IPS DF 4.7 (cell line): ENCODE measurements around the gene ELP5.

Source experiments
- DNase-seq: peaks from one replicate; pipeline ENCODE4 v3.0.0-alpha.2; 2013; ENCODE audit warnings: low spot score; ENCODE audit errors: extremely low read depth

Gene ELP5, protein sequence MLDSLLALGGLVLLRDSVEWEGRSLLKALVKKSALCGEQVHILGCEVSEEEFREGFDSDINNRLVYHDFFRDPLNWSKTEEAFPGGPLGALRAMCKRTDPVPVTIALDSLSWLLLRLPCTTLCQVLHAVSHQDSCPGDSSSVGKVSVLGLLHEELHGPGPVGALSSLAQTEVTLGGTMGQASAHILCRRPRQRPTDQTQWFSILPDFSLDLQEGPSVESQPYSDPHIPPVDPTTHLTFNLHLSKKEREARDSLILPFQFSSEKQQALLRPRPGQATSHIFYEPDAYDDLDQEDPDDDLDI

DNA sequence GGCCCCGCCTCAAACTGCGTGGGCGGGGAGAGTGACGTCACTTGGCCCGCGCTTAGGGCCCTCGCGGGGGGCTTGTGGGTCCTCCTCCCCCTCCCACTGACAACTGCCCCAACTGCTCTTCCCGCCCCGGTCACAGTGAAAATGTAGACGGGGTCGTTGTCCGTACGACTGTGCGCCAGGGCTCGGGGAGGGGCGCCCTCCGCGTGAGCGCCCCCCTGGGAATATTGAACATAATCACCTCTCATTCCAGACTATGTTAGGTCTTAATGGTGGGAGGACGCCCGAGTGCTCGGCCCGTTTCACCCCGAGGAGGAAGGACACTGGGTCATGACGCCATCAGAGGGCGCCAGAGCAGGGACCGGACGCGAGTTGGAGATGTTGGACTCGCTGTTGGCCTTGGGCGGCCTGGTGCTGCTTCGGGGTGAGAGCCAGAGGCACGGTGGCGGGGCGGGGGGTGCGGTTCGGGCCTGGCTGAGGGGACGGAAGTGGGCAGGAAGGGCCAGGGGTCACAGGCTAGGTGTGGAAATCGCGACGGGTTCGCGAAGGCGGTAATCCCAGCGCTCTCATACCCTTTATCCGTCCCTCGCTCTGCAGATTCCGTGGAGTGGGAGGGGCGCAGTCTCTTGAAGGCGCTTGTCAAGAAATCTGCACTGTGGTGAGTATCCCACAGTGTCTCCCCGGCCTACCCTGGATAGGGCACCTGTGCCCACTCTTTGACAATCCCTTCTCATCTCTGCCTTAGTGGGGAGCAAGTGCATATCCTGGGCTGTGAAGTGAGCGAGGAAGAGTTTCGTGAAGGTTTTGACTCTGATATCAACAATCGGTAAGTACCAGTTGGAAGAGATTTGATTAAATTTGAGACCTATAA lies at the start of gene ELP5:
TSS of gene ELP5 (plus strand) at position 40 of the 868 bp plus-strand sequence. CDS start at position 376, 336 bp downstream.
- DNase-seq: no peak

DNA sequence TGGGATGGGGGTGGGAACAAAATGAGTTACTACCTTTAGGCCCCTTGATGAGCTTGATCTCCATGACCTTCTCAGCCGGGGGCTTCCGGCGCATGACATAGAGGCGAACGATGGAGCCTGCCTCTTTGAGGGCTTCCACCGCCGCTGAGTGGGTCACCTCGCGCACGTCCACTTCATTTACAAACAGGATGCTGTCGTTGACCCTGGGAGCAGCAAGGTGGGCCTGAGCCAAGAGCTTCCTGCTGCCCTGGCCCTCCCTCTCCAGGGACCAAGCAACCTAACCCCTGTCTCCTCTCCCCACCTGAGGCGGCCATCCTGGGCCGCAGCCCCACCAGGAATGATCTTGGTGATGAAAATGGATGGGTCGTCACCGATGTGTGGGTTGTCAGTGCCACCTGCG lies 48.6 kb upstream of the ELP5 start:
- no peak for DNase-seq

DNA sequence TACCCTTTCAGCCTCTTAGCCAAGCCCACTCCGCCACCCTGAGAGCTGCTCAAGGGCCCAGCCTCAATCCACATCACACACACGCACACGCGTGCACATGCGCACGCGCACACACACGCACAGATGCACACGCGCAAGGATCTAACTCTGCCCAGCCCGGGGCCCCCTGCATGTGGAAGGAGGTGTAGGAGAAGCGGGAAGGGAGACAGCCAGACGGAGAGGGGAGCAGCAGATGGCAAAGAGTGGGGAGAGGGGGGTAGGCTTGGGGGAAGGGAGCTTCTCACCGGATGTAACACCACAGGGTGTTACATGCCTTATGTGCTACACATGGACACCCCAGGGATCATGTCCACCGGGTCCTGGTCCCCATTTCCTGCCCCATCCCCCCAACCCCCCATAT lies 47.7 kb upstream of the ELP5 start:
- no peak for DNase-seq

DNA sequence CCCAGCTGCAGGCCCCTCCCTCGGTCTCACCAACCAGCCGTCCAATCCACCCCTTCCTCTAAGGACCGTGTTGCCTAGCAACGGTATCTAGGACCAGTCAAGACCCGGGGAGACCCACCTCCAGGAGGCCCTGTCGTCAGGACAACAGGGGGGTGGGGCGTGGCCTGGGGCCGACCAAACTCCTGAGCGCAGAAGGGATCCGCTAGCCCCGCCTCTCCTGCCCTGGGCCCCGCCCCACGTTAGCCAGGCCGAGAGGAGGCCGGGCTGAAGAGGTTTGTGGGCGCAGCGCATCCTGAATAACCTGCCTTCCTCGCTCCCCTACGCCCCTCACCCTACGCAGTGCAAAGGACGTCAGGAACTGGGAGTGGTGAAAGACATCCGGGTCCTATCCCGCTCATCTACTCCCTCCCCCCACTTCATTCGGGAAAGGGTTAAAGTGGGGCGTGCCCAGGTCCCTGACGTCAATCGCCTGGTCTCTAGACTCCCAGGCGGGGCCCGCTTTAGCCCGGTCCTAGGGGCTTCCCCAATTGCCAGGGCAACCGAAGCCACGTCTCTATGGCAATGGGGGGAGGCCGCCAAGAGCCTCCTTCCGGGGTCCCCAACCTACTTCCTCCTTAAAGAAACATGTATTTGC lies 47.1 kb upstream of the ELP5 start:
- no peak for DNase-seq

DNA sequence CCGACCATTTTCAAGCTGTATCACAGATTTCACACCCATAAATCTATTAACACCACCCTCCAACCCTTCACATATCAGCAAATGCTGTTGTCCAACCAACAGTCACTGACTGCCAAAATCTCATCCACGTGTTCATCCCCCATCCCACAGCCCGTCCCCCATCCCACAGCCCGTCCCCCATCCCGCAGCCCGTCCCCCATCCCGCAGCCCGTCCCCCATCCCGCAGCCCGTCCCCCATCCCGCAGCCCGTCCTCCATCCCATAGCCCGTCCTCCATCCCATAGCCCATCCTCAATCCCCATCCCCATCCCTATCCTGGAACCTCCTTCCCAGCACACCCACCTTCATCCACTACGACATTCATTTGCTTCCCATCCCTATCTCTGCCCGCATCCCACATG lies 46.5 kb upstream of the ELP5 start:
- no peak for DNase-seq

DNA sequence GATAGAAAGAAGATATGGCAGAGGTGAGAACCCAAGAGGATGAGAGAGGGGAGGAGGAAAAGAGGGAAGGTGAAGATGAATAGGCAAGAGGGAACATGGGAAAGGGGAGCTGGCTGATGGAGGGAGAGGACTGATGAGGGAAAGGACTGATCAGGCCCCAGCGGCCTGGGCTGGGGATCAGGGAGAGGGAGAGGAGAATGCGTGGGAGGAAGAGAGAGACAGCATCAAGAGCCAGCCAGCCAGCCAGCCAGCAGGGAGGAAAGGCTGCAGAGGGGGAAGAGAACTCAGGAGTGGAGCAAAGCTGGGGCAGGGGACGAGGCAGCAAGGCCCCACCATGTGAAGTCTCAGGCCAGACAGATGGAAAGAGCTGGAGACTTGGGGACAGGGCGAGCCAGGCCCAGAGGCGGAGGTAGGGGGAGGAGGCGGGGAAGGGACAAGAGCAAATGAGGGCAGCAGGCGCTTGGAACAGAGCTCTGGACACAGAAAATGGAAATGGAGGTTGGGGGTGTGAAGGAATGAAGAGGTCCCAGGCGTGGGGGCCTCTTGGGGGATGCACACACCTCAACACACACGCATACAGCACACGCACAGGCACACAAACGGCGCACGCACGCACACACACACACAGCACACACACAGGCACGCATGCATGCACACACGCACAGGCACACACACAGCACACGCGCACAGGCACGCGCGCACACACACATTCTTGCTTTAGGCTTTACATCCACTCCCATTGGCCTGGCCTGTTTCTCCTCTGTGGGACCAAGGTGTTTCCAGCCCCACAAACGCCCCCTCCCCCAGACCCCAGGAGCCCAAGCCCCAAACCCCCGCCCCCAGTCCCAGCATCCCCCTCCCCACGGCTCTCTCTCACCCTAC lies 44.7 kb upstream of the ELP5 start:
- no peak for DNase-seq

DNA sequence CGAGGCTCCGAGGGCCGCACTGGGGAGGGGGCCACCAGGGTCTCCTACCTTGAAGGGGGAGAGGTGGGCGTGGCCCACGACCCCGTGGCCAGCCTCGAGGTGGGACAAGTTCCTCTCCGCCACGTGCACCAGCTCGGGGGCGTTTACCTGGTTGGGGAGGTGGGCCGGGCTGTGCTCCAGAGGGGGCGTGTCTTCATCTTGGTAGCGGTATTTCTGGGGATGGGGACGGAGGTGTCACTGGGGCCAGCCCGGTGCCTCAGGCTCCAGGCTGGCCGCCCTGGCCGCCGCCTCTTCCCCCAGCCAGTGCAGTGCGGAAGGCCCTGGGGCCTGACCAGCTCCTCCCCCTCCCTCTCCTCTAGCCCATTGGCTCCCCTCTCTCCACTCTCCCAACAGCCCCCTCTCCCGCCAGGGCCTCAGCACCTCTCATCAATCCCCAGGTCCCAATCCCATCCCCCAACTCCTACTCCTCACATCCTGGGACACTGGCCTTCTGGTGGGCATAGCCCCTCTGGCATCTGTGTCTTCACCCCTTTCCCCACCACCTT lies 43.9 kb upstream of the ELP5 start:
- DNase-seq: no peak

DNA sequence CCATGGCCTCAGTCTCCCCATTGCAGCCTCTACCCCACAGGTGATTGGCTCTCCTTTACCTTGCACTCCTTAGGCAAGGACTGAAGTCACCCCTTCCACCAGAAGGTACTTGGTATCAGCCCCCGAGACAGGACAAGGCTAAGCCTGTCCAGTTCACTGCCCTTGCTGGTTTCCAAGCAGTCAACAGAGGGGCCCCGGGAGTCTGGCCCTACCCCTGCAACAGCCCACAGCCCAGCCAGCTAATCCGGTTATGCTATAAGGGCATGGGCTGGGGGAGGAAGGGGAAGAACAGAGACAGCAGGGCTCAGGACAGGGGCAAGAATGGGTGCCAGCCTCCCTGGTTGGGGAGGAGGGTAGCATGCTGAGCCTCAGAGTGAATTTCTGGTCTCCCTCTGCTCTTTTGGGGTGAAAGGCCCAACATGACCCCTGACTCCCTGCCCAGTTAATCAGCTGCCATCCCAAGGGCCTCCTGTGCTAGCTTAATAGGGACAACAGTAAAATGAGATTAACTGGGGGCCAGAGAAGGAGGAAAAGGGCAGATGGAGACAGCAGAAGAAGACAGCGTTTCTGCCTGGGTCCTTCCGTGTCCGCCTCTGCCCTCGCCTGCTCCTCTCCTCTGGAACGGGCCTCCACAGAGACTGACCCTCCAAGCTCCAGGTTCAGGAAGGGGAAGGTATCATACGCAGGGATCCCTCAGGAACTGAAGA lies 43.1 kb upstream of the ELP5 start:
- DNase-seq: no peak

DNA sequence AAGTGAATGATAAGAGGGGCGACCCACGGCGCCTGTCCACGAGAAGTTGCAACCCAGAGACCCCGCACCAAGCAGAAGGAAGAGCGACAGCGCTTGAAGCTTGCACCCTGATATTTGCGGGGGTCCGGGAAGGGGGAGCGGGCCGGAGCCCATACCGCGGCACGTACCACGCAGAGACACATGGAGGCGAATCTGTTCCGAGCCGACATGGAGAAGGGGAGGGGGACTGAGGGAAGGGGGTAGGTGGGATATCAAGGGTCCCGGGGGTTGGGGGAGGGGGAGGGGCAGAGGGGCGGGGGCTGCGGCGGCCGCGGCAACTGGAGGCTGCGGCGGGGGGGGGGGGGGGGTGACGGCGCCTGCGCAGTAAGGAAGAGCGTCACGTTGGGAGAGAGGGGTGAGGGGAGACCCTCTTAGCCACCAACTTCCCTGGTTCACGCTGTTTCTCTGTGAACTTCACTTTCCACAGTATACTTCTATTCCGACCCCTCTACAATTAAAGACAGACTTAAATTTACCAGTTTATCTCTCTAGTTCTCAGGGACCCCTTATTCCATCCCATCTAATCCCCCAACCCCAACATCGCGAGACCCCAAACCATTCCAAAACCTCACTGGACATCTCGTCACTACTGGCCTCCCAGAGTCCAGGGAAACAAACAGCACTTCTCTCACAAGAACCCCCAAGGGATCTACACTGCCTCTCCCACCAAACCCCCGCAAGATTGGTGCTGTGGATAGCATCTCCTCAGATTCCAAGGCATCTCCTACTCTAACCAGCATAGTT lies 40.3 kb upstream of the ELP5 start:
- DNase-seq: no peak

DNA sequence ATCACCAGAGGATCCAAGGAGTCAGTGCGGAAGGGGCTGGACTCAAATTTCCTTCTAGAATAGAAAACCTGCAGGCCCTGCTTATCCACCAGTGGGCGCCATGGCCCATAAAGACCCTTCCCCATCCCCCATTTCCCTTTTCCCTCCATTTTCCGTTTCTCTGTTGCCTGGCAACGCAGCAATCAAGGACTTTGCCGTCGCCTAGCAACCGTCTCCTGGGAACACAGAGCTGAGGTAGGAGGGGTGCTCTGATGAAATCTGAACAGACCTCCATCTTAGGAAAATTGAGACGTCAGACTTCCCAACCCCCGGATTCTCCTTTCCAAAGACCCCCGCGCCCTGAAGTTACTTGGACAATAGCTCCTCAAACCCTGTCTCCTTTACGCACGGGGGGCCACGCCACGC lies 38.1 kb upstream of the ELP5 start:
- peak; percentile 100 for DNase-seq

DNA sequence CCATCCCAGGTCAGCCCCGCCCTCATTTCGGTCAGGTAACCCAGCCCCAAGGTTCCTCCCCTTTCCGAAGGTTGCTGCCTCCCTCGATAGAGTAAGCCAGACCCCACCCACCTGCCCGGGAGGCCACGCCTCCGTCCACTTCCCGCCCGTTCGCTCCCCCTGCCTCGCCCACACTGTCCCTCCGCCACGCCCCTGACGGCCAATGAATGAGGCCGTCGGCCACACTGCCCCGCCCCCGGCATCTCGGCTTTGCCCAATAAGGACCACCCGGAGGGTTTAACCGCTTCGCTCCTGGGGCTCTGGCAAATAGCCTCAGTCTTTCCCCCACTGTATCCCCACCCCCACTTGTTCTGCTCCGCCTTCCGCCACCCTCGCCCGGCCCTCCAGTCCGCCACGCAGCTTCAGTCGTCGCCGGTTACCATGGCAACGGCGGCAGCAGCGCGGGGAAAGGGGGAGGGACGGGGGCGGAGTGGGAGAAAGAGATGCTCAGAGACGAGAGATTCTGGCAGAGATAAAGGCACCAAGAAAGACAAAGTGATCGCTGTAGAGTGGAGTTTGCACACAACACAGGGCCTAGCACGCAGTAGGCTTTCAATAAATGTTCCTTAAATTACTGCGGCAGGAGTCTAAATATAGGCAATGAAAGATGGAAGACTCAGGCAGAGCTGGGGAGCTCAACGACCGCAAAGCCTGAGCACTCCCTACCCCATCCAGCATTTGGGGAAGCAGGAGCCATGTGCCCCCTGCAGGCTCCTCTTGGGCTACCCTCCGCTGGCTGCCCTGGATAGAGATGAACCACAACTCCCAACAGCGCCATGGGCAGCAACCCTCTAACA lies 37.5 kb upstream of the ELP5 start:
- no peak for DNase-seq

DNA sequence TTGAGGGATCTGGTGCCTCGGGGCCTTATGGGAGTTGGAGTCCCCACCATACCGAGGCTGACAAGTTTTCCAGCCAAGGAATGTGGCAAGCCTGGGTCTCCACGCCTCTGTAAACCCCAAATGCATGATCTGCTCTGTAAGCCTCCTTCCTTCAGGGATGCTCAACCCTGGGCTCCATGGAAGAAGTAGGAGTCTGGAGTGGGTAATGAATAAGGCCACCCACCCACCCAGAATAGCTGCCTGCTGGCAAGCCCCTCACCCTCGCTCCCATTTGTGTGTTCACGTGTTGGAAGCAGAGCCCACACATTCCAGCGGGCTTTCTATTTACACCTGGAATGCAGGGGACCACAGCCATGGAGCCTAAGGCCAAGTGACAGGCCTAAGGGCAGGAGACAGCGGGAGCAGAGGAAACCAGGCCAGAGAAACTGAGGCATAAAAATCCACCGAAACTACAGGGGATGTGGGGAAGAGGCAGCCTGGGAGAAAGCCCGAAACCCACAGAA lies 36.8 kb upstream of the ELP5 start:
- DNase-seq: no peak

DNA sequence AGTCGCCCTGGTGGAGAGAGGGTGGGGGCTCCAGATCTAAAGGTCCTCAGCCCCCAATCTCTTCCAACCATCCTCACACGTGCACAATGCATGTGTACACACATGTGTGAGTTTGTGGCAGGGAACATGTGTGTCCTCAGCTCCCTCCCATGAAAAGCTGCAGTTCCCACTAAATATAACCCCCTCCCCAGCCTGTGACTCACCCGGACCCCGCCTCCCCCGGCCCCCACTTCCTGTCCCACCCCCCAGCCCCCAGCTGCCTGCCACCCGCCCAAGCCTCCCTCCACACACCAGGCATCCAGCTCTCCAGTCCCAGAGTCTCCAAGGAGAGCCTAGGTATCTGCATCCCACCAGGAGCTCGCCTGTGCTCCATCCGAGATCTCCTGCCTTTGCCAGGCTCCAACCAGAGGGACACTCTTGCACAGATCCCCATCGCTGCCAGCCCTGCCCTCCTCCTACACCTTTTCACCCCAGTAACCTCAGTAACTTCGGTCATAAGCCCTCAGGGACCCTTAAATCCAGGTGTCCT lies 36.3 kb upstream of the ELP5 start:
- no peak for DNase-seq

DNA sequence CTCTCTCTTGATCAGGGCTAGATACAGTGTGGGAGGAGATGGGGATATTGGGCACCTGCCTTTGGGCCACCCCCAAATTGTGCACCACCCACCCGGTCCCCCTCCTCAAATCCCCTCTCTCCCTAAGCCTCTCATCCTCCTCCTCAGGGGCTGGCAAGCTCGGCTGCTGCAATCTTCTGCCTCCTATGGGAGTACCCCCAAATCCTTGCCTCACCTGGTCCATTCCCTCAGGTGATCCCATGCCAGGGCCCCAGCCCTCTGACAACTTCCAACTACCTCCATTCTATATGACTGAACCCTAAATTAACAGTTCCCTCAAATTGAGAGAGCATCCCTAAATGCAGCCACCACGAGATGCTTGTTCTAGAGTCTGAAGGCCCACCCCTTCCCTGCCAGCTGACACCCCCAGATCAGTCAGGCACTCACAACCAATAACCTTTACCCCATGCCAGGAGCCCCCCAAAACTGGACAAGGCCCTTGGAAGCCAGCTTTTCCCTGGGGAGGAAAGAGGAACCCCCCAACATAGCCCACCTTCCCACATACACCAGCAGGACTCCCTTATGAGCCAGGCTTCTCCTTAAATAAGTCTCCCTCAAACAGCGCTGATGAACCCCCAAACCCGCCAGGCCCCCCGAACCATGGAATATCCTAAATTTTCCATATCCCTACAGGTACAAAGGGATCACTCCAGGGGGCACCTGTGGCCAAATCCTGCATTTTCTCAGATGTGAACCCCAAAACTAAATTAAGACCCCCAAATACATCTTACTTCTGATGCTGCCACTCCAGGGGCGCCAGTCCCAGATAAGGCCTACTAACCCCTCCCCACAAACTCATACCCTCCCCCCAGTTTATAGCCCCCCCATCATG lies 35.5 kb upstream of the ELP5 start:
- DNase-seq: no peak

DNA sequence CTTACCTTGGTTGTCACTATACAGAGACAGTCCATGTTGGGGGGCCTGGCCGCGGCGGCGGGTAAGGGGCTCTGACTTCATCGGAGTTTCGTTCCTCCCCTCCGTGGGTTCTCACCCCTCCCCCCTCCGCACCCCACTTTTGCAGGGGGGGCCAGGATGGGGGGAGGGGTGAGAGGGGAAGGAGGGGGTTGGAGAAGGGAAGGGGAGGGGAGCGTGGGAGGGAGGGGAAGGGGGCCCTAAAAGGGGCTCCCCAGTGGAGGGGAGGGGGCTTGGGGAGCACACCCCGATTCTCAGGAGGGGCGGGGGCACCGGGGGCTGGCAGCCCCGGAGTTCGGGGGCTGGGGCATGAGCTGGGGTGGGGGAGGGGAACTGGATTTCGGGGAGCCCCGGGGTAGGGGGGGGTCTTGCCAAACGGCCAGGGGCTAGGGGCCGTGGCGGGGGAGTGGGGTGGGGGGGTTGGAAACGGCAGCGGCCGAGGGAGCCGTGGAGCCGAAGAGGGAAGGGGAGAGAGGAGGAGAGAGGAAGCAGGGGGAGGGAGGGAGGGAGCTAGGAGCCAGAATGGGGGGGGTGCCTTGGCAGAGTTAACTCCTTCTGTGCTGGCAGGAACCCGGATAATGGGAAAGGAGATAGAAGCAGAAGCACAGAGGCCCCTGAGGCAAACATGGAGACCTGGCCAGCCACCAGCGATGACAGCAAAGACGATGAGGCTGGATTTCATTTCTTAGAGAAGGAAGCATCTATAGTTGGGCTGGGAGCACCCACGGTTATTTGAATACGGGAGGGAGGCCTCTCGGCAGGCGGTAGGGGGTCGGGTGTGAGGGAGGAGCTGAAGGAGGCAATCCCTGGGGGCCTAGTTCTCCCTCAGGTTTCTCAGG lies 34.7 kb upstream of the ELP5 start:
- DNase-seq: no peak

DNA sequence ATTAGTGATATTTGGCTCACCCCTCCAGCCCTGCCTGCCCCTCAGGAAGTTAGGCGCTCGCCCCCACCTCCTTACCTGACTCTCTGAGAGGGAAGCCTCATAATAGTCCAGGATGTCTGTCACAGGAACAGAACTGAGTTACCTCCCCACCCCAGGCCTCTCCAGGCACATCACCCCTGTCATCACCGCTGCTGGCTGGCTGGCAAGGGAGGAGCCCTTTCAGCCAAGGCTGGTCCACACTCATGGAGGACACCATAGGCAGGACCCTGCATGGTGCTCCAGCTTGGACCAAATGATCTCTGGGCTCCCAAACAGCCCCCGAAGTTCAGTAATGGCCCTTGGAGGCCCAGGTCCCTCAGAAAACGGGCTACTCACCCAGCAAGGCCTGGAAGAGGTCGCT lies 33.8 kb upstream of the ELP5 start:
- DNase-seq: no peak
